SHP77 (cell line): ENCODE results near the gene CARD10.
A peak's percentile ranks its signal among the peaks of the same experiment; 100 is the strongest.

Source experiments
- DNase-seq, 2 experiments: peaks; one replicate each; lab custom pipeline; 2025; lab: John Stamatoyannopoulos, UW

Gene CARD10, protein sequence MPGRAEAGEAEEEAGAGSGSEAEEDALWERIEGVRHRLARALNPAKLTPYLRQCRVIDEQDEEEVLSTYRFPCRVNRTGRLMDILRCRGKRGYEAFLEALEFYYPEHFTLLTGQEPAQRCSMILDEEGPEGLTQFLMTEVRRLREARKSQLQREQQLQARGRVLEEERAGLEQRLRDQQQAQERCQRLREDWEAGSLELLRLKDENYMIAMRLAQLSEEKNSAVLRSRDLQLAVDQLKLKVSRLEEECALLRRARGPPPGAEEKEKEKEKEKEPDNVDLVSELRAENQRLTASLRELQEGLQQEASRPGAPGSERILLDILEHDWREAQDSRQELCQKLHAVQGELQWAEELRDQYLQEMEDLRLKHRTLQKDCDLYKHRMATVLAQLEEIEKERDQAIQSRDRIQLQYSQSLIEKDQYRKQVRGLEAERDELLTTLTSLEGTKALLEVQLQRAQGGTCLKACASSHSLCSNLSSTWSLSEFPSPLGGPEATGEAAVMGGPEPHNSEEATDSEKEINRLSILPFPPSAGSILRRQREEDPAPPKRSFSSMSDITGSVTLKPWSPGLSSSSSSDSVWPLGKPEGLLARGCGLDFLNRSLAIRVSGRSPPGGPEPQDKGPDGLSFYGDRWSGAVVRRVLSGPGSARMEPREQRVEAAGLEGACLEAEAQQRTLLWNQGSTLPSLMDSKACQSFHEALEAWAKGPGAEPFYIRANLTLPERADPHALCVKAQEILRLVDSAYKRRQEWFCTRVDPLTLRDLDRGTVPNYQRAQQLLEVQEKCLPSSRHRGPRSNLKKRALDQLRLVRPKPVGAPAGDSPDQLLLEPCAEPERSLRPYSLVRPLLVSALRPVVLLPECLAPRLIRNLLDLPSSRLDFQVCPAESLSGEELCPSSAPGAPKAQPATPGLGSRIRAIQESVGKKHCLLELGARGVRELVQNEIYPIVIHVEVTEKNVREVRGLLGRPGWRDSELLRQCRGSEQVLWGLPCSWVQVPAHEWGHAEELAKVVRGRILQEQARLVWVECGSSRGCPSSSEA

DNA sequence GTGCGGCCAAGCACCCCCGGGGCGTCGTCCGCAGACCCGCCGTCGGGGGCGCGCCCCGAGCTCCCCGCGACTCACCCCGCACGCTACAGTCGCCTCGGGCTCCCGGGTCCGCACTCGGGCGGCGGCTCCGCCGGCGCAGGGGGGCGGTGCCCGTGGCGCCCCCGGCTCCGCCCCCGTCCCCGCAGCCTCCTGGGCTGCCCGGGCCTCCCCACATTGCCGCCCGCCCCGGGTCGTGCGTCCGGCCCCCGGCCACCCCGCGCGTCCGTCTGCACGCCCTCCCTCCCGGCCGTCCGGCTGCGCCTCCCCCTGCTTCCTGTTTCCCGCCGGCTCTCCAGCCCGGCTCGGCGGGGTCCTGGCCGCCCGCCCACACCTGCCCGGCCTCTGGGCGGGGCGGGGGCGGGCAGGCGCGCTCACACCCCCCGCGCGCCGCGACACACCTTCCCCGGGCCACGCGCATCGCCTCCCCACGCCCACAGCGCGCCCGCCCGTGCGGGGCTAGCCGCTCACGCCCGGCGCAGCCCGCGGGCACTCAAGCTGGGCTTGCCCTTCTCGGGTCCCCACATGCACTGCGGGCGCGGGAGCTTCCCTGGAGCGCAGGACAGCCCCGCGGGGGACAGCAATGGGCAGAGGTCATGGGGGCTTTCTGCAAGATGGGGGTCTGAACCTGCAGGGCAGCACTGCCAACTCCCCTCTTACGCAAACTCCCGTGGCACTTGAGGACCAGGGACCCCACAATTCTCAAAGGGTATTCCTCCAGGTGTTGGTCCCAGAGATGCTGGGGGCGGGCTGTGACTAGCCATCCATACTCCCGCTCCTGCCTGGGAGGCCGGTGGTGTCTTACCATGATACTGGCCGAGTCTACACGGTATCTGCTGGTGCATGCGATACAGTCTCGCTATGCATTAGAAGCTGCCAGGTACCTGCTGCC lies at the start of gene CARD10:
TSS of gene CARD10 (minus strand) at position 148 of the 928 bp plus-strand sequence. CDS start 215 bp downstream, outside the sequence.
- peak; percentile 29 to 40 for DNase-seq

DNA sequence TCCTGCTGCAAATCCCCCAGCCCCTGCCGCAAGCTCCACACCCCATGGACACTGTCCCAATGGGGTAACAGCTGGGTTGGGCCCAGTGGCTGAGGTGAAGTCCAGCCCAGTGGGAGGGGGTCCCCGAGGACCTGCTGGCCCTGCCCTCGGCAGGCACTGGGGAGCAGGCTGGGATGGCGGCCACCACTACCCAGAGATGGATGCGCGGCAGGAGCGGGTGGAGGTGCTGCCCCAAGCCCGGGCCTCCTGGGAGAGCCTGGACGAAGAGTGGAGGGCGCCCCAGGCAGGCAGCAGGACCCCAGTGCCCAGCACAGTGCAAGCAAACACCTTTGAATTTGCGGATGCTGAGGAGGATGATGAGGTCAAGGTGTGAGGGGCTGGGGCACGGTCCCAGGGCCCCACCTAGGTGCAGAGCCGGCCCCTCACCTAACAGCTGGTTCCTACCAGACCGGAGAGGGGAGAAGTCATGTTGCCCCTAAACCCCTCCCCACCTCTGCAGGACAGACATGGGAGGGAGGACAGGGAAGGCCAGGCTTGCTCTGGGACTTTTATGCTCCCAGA lies 49.3 kb upstream of the CARD10 start:
- no peak for DNase-seq

DNA sequence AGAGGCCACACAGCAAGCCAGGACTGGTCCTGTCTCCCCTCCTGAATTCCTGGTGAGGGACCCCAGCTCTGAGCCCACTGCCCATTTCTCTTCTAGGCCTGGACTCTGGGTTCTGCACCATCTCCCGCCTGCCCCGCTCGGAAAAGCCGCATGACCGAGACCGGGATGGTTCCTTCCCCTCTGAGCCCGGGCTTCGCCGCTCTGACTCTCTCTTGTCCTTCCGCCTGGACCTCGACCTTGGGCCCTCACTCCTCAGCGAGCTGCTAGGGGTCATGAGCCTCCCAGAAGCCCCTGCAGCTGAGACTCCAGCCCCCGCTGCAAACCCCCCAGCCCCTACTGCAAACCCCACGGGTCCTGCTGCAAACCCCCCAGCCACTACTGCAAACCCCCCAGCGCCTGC lies 48.8 kb upstream of the CARD10 start:
- DNase-seq, result no peak

DNA sequence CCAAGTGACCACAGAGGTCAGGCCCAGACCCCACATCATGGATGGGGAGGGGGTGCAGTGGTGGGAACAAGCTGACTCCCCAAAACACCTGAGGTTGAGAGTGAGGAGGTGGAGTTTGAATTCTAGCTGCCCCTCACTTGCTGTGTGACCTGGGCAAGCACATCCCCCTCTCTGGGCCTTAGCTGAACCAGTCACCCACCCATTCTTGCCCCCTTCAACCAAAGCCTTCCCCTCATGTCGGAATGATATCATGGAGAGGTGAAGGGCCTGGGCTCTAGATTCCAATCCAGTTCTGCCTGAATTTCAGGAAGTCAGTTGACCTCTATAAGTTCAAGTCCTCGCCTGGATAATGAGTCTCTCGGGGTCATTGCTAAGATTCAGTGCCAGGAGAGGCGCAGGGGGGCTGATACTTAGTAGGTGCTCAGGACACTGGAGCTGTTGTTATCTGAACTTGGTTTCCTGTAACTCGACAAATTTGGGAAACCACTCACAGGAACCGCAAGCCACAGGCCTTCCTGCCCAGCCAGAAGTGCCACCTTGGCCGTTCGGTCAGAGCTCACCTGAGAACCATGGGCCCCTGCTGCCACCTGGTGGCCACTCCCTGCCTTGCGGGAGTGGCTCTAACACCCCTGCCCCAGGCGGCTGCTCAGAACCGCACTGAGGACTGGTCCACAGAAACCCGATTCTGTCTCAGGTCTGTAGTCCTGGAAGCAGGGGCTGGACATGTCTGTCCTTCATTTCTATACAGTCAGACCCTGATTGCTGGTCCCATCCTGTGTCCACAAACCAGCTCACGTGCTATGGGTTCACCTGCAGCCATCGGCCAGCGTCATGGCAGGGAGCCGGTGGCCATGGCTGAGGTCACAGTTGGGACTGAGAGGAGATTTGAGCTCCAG lies 47.9 kb upstream of the CARD10 start:
- DNase-seq, result peak; percentile 56 to 63

DNA sequence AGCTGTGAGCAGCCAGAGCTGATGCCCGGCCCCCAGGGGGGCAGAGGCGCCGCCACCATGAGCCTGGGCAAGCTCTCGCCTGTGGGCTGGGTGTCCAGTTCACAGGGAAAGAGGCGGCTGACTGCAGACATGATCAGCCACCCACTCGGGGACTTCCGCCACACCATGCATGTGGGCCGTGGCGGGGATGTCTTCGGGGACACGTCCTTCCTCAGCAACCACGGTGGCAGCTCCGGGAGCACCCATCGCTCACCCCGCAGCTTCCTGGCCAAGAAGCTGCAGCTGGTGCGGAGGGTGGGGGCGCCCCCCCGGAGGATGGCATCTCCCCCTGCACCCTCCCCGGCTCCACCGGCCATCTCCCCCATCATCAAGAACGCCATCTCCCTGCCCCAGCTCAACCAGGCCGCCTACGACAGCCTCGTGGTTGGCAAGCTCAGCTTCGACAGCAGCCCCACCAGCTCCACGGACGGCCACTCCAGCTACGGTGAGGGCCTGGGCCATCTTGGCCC lies 47.2 kb upstream of the CARD10 start:
- no peak for DNase-seq

DNA sequence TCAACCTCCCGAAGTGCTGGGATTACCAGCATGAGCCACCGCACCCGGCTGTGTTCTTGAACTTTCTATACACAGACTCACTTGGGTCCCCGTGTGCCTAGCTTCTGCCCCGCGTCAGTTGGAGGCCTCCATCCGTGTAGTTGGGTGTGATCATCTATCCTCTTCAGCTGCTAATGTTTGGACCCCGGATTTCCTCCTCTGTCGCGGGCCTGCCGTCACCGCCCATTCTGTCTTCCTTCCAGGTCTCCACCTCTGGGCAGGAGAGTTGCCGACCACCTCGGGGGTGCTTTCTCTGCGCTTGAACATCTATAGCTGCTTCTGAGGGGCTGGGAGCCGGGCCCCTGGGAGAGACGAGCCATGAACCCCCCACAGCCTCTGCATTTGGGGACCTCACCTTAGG lies 46.6 kb upstream of the CARD10 start:
- DNase-seq, result no peak

DNA sequence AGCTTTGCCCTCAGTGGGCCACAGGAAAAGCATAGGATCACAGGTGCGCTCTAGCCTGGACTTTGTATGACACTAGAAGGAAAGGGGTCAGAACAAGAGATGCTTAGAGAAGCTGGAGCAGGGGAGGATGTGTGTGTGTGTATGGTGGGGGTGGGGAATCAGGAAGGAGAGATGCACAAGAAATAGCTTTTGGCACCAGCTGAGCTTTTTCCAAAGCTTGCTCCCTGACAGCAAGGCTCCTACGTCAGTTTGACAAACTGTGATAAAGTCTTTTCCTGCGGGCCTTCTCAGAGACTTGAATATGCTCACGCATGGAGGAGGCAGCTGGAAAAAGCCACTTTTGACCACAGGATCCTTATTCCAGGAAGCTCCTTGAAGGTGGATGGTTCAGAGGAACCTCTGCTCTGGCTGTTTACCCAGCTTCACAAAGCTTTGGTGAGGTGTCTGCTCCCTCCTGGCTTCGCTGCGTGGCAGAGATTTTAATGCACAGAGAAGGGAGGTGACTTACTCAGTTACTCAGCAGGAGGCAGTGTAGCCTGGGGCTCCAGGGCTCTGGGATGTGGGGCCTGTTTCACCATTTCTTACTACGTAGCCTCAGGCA lies 45.0 kb upstream of the CARD10 start:
- no peak for DNase-seq

DNA sequence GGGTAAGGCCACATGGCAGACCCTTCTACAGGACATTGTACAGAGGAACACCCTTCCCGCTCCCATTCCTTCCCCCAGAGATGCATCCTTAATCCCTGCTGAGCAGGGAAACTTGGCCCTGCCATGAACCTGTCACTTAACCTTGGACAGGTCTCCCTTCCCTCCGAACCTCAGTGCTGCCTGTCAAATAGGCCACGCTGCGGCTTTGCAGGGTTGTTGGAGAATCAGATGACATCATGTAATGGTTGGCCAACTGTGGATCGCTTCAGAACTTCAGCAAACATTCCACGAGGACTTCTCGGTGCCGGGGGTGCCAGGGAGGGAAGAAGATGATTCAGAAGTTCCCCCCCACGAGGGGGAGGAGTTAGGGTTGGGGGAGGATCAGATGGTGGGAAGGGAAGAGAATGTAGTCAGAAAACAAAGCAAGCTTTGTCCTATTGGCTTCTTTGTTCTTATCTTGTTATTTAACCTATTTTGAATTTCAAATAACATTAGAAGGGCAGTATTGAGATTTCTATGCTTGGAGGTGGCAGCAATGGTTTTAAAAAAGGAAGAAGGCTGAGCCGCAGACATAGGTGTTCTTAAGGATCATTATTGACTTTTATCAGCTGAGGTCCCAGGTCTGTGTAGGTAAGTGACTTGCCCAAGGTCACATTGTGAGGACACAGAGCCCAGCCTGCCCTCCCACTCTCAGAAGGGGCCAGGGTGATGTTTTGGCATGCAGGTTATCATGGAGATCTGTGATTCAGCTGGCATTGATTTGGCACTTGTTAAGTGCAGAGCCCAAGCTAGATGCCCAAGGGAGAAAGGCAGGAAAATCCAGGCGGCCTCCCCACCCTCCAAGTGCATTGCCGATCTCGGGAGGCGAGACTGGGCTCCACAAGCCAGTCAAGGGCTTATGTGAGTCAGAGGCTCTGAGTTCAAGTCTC lies 44.2 kb upstream of the CARD10 start:
- no peak for DNase-seq

DNA sequence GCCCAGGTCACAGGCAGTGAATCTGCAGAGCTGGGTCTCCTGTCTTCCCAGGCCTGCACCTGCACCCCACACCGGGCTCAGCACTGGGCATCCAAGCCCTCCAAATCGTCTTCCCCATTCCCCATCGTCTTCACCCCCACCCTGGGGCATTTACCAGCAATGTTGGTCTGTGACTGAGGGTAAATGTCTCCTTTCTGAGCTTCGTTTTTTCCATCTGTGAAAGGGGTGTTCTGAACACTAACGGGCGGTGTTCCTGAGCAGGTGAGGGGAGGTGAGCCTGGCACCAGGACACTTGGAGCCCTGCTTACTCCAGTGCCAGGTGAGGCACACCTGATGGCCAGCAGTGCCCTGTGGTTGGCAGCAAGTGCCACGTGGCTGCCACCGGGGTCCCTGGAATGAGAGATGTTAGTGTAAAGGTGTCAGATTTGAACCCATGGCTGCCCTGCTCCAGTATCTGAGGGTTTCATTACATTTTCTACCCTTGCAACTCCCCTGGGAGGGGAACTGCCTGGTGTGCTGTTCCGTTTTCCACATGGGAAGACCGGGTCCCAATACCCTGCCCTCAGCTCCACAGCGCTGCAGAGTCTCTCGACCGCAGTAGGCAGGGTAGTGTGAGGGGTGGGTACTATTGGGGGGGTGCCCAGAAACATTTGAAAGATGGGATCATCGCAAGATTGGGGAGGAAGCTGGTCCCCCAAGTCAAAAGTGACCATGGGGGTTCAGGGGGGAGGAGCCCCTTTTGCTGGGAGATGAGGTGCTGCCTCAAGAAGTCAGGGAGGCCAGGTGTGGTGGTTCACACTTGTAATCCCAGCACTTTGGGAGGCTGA lies 43.0 kb upstream of the CARD10 start:
- DNase-seq, result no peak

DNA sequence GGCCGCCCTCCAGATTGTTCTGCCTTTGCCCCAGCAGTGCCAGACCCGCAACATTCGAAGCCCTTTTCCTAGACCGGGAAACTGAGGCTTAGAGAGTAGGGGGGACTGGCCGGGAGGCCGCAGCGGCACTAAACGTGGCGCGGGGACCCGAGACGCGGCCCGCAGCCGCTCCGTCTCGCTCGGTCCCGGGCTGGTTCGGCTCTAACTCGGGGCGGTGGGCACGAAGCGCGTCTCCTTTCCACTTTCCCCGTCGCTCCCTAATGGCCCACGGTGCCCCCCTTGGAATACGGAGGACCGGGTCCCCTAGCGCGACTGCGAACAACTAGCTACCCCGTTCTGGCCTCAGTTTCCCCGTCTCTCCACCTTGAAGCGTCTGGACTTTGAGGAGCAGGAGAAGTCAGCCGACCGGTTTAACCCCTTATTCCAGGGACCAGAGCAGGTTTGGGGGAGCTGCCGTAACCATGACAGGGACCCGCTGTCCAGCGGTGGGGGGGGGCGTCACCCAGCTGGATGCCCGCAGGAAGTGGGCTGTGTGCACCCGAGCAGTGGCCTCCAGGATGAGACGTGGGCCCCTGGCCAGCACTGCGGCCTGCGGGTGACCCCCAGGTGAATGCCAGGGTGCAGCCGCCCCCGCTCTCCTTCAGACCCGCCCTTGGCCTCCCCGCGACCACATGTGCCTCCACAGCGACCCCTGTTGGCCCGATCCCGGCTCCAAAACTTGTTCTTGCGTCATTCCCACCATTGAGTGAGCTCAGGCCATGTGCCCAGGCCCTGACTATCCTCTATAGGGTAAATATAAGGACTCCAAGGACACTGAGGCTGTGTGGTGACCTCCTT lies 42.2 kb upstream of the CARD10 start:
- peak; percentile 38 to 57 for DNase-seq

DNA sequence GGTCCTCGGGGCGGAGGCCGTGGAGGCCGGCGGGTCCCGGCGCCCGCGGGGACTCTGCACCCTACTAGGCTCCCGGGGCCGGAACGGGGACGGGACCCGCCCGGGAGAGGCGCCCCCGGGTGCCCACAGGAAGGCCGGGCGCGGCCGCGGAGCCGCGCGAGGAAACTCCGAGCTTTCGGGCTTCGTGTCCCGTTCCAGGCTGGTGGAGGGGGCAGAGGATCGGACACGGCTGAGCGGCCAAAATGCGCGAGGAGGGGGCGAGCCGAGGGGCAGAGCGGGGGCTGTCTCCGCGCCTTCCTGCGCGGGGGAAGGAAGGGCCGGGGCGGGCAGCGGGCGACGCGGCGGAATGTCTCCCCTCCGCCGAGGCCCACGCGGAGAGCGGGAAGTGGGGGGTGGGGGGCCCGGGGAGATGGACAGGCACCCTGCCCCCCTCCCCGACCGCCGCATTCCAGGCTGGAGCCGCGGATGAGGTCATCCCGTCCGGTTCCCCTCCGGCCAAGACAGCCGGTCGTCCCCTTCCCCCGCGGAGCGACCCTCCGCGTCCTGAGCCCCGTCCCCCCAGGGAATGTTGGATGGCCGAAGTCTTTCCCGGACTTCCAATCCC lies 41.5 kb upstream of the CARD10 start:
- no peak for DNase-seq

DNA sequence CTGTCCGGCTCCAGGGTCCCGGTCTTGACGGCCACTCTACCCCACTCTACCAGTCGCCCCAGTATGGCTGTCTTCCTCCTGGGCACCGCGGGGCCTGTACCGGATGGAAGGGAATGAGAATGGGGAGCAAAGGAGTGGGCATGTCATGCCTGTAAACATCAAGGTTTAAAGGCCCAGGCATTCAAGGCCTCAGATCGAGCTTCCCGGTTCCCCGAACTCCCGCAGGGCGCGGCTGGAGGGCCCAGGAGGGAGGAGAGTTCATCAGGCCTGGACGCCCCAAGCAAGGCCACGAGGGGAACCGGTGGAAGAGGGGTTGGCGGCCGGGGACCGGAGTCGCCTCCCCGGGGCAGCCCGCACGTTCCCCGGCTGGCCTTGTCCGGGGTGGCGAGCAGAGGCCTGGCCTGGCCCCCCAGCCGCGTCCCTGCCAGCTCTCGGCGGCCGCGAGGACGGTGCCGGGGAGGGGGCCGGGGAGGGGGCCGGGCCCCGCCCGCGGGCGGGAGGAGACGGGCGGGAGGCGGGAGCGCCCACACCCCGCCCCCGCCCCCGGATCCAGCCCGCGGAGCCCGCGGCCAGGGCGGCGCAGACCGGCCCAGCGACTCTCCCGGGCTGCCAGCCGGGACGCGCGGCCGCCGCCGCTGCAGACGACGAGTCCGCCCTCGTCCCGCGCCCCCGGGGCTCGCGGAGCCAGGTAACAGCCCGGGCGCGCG lies 40.8 kb upstream of the CARD10 start, which contains the start of gene CDC42EP1:
TSS of gene CDC42EP1 (plus strand) at position 580 of the 707 bp plus-strand sequence. CDS start 5,870 bp downstream, outside the sequence.
- no peak for DNase-seq

DNA sequence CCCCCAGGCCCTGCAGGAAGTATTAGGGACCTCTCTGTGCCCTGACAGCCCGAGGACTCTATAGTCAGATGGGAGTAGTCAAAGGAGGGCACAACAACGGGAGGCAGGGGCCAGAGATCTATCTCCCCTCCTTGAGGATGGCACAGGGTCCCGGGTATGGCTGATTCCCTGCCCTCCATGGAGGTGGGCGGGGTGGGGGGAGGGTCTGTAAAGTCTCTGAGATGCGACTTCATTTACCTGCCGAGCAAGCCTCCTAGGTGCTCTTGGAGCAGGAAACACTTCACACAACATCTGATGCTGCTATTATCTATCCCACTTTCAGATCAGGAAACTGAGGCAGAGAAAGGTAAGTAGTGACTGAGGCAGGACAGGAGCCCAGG lies 40.3 kb upstream of the CARD10 start:
- DNase-seq, result no peak

DNA sequence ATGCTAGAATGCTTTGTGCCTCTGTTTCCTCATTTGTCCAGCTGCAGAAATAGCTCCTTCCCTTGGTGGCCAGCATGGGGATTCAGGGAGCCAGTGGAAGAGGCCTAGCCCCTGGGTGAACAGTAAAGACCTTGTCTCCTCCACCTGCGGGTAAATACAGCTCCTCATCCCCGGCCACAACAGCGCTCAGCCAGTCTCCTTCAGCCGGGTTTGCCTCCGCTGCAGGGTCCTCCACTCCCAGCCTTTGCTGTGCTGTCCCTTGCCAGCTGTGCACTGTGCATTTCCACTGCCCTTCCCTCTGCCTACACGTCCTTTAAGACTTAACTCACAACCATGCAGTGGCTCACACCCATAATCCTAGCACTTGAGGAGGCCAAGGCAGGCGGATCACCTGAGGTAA lies 39.6 kb upstream of the CARD10 start:
- no peak for DNase-seq

DNA sequence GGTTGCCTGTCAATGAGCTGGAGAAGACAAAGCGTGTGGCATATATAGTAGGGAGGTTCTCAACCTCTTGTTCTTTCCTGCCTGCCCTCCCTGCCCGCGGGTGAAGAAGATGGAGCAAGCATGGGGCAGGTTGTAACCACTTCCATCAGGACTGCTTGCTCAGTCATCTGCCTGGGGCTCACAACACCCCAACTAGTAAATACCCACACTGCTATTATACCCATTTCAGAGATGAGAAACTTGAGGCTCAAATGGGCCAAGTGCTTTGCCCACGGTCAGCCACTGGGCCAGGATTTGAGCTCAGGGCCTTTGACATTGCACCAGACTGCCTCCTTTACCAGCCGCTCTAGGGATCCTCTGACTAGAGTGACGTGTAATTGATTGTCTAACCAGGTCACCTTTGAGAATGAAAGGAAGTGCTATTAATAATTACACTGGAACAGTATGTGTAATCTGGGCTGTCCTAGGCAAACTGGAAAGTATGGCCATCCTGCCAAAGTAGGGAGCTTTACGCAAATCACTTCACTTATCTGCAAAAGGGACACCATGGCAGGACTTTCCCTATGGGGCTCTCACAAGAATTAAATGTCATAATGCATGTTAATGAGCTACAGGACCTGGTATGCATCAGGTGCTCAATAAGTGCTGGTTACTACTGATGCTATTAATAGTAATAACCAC lies 38.2 kb upstream of the CARD10 start:
- DNase-seq, result no peak
